Right lobe of liver (tissue), 4 donors: Measurements from ENCODE around the gene PCDHGB3.

Experiments
- POLR2A ChIP-seq: fragments of 450-650 bp; IDR thresholded peaks from one replicate; pipeline ENCODE4 v1.6.1; 2017; ENCODE audit warnings: antibody characterized with exemption, mild to moderate bottlenecking
- TF ChIP-seq, protein P1 (sequence below), 4 donors: fragments of 200-600 bp in 3 of 4; fragments of 450-650 bp in 1 of 4; IDR thresholded peaks; one replicate each; pipeline versions ENCODE4 v1.5.1 to v1.8.0; 2016 to 2022; ENCODE audit warnings: antibody characterized with exemption in 4 of 4, mild to moderate bottlenecking in 2 of 4
- donor health status: DM: no; HTN: no; CAD: no.
- donor health status: DM: no; HTN: no; CAD: no.
- donor health status: DM: no; HTN: yes; CAD: no.

DNA sequence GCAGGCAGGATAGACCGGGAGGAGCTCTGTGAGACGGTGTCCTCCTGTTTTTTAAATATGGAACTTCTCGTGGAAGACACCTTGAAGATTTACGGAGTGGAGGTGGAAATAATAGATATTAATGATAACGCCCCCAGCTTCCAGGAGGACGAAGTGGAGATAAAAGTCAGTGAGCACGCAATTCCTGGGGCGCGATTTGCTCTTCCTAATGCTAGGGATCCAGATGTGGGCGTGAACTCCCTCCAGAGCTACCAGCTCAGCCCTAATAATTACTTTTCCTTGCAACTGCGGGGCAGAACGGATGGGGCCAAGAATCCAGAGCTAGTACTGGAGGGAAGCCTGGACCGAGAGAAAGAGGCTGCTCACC is 51.4 kb downstream of the PCDHGB3 start:
- TF ChIP-seq, protein P1, sequence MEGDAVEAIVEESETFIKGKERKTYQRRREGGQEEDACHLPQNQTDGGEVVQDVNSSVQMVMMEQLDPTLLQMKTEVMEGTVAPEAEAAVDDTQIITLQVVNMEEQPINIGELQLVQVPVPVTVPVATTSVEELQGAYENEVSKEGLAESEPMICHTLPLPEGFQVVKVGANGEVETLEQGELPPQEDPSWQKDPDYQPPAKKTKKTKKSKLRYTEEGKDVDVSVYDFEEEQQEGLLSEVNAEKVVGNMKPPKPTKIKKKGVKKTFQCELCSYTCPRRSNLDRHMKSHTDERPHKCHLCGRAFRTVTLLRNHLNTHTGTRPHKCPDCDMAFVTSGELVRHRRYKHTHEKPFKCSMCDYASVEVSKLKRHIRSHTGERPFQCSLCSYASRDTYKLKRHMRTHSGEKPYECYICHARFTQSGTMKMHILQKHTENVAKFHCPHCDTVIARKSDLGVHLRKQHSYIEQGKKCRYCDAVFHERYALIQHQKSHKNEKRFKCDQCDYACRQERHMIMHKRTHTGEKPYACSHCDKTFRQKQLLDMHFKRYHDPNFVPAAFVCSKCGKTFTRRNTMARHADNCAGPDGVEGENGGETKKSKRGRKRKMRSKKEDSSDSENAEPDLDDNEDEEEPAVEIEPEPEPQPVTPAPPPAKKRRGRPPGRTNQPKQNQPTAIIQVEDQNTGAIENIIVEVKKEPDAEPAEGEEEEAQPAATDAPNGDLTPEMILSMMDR (IDR thresholded peaks at IDR 0.05), result no peak
- TF ChIP-seq POLR2A, result no peak
